ENCODE results near the gene GAREM2. TPM values are rescaled to one million over a fixed set of nuclear protein-coding genes. Genes with fewer than 3 reads are reported as not detected.
"Not testable (repeated sequence)": the region's sequence is repeated elsewhere in the genome, so short reads cannot be mapped to it uniquely, and the experiment has no call there.

Gene GAREM2
- total RNA-seq, 2 experiments from 2014 or later: 1.6 to 3.5 TPM

DNA sequence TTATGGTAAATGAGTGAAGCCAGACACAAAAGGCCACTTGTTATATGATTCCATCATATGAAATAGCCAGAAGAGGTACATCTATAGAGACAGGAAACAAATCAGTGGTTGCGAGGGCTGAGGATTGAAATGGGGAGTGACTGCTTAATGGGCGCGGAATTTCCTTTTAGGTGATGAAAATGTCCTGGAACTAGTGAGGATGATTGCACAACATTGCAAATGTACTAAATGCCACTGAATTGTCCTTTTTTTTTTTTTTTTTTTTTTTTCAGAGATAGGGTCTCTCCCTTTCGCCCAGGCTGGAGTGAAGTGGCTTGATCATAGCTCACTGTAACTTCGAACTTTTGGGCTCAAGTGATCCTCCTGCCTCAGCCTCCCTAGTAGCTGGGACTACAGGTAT, 15.3 kb upstream of the GAREM2 start:
- H3K36me3 Mint-ChIP-seq (ENCODE audit: low read depth): no peaks in the 10 kb centered on the region
- H3K4me1 Mint-ChIP-seq: no peaks in the 10 kb centered on the region
- H3K9me3 Mint-ChIP-seq: no peaks in the 10 kb centered on the region
- CTCF ChIA-PET: no interaction called here
- H3K27me3 Mint-ChIP-seq: peaks cover 13% of the 10 kb centered on the region
- no peak overlapping the region for H3K27ac Mint-ChIP-seq
- DNase-seq: no peak
- POLR2A ChIA-PET: no interaction called here
- no peak overlapping the region for H3K4me3 Mint-ChIP-seq

DNA sequence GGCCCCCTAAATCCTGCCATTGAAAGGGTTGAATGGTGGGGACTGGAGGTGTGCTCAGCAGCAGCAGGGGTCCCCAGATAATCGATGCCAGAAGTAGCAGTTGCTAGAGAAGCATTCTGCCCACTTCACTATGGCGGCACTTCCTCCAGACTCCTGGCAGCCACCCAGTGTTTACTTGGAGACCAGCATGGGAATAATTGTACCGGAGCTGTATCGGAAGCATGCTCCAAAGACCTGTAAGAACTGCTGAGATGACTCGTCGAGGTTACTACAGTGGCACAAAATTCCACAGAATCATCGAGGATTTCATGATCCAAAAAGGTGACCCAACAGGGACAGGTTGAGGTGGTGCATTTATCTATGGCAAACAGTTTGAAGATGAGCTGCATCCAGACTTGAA, 11.0 kb upstream of the GAREM2 start:
- peaks cover 4% of the 10 kb centered on the region for H3K27me3 Mint-ChIP-seq
- H3K4me1 Mint-ChIP-seq: no peaks in the 10 kb centered on the region
- no peaks in the 10 kb centered on the region for H3K9me3 Mint-ChIP-seq

DNA sequence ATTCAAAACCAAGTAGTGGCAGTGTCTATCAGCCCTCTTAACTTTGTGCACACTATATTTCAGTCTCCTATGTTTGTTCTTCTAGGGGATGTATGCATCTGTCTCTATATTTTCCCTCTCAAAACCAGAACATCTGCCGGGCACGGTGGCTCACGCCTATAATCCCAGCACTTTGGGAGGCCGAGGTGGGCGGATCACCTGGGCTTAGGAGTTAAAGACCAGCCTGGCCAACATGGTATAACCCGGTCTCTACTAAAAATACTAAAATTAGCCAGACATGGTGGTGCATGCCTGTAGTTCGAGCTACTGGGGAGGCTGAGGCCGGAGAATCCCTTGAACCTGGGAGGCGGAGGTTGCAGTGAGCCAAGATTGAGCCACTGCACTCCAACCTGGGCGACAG, 9.9 kb upstream of the GAREM2 start:
- CTCF ChIA-PET: no interaction called here
- H3K4me1 Mint-ChIP-seq: no peaks in the 10 kb centered on the region
- no peaks in the 10 kb centered on the region for H3K9me3 Mint-ChIP-seq
- DNase-seq: no peak
- no peaks in the 10 kb centered on the region for H3K36me3 Mint-ChIP-seq (ENCODE audit: low read depth)
- peaks cover 5% of the 10 kb centered on the region for H3K27me3 Mint-ChIP-seq
- POLR2A ChIA-PET: no interaction called here
- H3K27ac Mint-ChIP-seq: no peak overlapping the region
- H3K4me3 Mint-ChIP-seq: no peak overlapping the region

More for the DNA sequence above, 11.0 kb upstream of the GAREM2 start:
- peak; percentile 5 for DNase-seq
- H3K27ac Mint-ChIP-seq: no peak overlapping the region
- CTCF ChIA-PET: no interaction called here
- H3K36me3 Mint-ChIP-seq (ENCODE audit: low read depth): no peaks in the 10 kb centered on the region
- no peak overlapping the region for H3K4me3 Mint-ChIP-seq
- POLR2A ChIA-PET: no interaction called here

DNA sequence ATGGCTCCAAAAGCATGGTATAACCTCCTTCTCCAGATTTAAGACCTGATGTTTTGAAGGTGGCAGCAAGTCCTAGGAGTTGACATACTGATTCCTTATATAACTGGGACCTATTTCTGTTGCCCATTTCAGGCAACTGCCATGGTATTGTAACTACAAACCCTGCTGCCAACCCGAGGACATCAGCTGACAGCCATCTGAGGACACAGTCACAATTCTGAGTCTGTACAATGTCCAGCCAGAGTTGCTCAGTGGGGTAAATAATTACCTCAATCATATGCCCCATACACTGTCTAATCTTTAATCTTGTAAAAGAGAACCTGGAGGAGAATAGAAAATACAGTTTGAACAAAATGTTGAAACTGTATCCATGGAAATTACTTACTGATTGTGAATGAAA, 8.7 kb upstream of the GAREM2 start:
- Mint-ChIP-seq H3K36me3 (ENCODE audit: low read depth) (no peaks in the 10 kb centered on the region), H3K4me3 (no peak overlapping the region), H3K9me3 (no peaks in the 10 kb centered on the region), H3K27ac (no peak overlapping the region), H3K27me3 (peaks cover 6% of the 10 kb centered on the region), H3K4me1 (no peaks in the 10 kb centered on the region)
- POLR2A ChIA-PET: no interaction called here
- CTCF ChIA-PET: no interaction called here
- DNase-seq: no peak

DNA sequence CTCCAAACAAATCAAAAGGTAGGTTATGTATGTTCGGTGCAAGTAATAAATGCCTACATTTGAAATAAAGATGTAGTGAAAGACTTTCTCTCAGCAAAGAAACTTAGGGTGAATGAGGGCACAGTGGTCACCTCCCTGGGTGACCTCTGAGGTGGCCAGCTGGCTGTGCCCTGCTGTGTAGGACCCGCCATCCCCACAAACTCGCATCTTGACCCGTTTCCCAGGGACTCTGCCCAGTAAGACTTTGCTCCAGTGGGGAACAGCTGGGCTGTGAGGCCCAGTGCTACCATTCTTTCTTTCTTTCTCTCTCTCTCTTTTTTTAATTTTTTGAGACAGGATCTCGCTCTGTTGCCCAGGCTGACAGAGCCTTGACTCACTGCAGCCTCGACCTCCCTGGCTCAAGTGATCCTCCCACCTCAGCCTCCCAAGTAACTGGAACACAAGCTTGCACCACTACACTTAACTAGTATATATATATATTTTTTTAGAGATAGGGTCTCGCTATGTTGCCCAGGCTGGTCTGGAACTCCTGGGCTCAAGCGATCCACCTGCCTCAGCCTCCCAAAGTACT, 8.2 kb upstream of the GAREM2 start:
- Mint-ChIP-seq H3K9me3 (no peaks in the 10 kb centered on the region), H3K4me3 (no peak overlapping the region), H3K27me3 (peaks cover 11% of the 10 kb centered on the region), H3K36me3 (ENCODE audit: low read depth) (no peaks in the 10 kb centered on the region), H3K4me1 (no peaks in the 10 kb centered on the region), H3K27ac (no peak overlapping the region)
- ChIA-PET CTCF (interaction anchor here (0.7 kb wide), 1 partner anchor 174 kb away, joined by 3 read pairs; no protein-coding TSS in a partner anchor), POLR2A (no interaction called here)
- no peak for DNase-seq

DNA sequence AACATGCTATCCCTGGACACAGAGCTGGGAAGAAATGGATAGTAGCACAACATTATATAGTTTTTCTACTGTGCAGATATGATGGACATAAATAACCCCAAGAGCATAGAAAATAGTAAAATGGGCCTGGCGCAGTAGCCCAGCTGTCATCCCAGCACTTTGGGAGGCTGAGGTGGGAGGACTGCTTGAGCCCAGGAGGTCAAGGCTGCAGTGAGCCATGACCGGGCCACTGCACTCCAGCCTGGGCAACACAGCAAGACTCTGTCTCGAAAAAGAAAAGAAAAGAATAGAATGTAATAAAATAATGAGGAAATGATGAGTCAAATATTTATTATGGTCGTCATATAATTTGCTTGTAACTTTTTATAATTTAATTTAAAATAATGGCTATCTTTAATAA, 7.5 kb upstream of the GAREM2 start:
- Mint-ChIP-seq H3K4me3 (no peak overlapping the region), H3K27ac (no peak overlapping the region), H3K36me3 (ENCODE audit: low read depth) (no peaks in the 10 kb centered on the region), H3K27me3 (peaks cover 14% of the 10 kb centered on the region), H3K9me3 (no peaks in the 10 kb centered on the region), H3K4me1 (no peaks in the 10 kb centered on the region)
- DNase-seq: no peak
- ChIA-PET CTCF (interaction anchor here (0.7 kb wide), 1 partner anchor 175 kb away, joined by 3 read pairs; no protein-coding TSS in a partner anchor), POLR2A (no interaction called here)

DNA sequence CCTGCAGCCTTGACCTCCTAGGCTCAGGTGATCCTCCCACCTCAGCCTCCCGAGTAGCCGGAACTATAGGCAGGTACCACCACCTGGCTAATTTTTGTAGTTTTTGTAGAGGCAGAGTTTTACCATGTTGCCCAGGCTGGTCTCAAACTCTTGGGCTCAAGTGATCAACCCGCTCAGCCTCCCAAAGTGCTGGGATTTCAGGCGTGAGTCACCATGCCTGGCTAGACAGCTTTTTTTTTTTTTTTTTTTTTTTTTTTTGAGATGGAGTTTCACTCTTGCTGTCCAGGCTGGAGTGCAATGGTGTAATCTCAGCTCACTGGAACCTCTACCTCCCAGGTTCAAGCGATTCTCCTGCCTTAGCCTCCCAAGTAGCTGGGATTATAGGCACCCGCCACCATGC, 6.3 kb upstream of the GAREM2 start:
- H3K4me3 Mint-ChIP-seq; H3K4me1 Mint-ChIP-seq; H3K9me3 Mint-ChIP-seq; H3K27ac Mint-ChIP-seq; H3K36me3 Mint-ChIP-seq (ENCODE audit: low read depth); DNase-seq: not testable (repeated sequence)
- ChIA-PET POLR2A (interaction anchor here (1.3 kb wide), 1 partner anchor 18 kb away, joined by 3 read pairs; no protein-coding TSS in a partner anchor), CTCF (interaction anchor here (0.7 to 2.5 kb wide), 3 partner anchors 18 to 331 kb away, joined by 3 to 9 read pairs (median 4); partner anchors contain the start of gene ASXL2)
- H3K27me3 Mint-ChIP-seq: peaks cover 22% of the 10 kb centered on the region

DNA sequence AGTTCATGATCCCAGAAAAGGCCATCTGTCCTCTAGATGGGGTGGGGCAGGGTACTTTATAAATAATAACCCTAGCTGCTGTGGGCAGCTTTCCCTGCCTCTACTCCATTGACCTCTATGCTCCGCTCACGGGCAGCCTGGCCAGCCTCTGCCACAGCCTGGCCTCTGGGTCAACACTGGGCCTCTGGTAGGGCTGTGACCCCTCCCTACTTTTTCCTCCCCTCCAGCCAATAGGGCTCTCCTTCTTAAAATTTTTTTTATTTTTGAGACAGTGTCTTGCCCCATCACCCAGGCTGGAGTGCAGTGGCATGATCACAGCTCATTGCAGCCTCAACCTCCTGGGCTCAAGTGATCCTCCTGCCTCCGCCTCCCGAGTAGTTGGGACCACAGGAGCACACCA, 4.1 kb upstream of the GAREM2 start:
- no peak for DNase-seq
- Mint-ChIP-seq H3K9me3 (no peaks in the 10 kb centered on the region), H3K4me3 (no peak overlapping the region), H3K4me1 (peaks cover 10% of the 10 kb centered on the region), H3K36me3 (ENCODE audit: low read depth) (peaks cover 3% of the 10 kb centered on the region), H3K27ac (no peak overlapping the region), H3K27me3 (peaks cover 31% of the 10 kb centered on the region)
- POLR2A ChIA-PET: no interaction called here
- CTCF ChIA-PET: interaction anchor here (1.3 to 2.5 kb wide), 2 partner anchors 15 to 29 kb away, joined by 3 to 9 read pairs; no protein-coding TSS in a partner anchor

DNA sequence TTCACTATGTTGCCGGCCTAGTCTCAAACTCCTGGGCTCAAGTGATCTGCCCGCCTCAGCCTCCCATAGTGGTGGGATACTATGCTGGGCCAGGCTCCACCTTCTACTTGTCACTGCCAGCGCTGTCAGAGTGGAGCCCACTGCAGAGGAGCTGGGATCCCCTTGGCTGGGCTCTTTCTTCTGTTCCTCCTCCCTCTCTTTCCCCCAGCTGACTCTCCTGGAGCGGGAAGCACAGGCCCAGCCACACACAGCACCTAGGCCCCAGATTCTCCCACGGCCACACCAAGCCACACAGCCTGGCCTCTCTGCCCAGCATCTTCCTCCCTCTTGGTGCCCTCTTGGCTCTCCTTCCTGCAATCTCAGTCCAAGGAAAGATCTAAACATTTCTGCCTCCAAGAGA, 3.7 kb upstream of the GAREM2 start:
- Mint-ChIP-seq H3K9me3 (no peaks in the 10 kb centered on the region), H3K27me3 (peaks cover 32% of the 10 kb centered on the region), H3K27ac (no peak overlapping the region), H3K4me1 (peaks cover 10% of the 10 kb centered on the region), H3K4me3 (no peak overlapping the region), H3K36me3 (ENCODE audit: low read depth) (peaks cover 3% of the 10 kb centered on the region)
- POLR2A ChIA-PET: interaction anchor here (1.4 kb wide), 1 partner anchor 16 kb away, joined by 4 read pairs; no protein-coding TSS in a partner anchor
- DNase-seq: no peak
- CTCF ChIA-PET: interaction anchor here (1.3 to 2.5 kb wide), 2 partner anchors 15 to 29 kb away, joined by 3 to 9 read pairs; no protein-coding TSS in a partner anchor

DNA sequence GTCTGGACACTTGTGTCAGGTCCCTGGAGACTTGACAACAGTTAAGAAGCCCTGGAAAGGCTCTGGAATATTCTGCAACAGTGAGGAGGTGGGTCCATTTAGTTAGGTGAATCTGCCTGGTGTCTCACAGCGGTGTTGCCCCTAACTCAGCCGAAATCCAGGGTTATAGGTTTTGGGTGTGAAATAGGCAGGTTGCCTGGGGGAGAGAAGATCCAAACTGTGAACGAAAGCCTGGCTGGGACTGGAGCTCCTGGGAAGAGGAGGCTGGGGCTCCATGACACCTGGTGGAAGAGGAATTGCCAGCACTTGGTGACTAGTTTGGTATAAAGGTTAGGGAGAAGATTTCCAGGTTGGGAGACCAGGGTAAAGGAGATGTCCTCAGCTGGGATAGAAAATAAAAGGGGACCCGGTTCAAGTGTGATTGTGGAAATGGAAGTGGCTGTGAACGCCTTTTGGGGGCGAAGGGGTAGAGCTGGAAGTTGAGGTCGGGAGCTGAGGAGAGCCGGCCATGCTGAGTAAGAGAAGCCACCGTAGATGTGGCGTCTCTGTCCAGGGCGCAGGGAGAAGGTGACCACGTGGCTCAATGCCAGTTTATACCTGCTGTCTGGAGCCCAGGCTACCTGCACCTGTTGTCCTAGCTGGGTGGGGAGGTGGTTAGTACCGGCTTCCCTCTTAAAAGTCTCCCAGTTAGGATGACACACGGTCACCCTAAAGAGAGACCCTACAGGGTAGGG, 3.0 kb upstream of the GAREM2 start:
- CTCF ChIA-PET: interaction anchor here (1.2 to 1.3 kb wide), 2 partner anchors 15 to 28 kb away, joined by 3 read pairs; no protein-coding TSS in a partner anchor
- Mint-ChIP-seq H3K27me3 (peaks cover 37% of the 10 kb centered on the region), H3K27ac (no peak overlapping the region), H3K4me3 (no peak overlapping the region), H3K4me1 (peaks cover 14% of the 10 kb centered on the region), H3K9me3 (no peaks in the 10 kb centered on the region), H3K36me3 (ENCODE audit: low read depth) (peaks cover 3% of the 10 kb centered on the region)
- DNase-seq: no peak
- POLR2A ChIA-PET: interaction anchor here (1.4 kb wide), 1 partner anchor 15 kb away, joined by 4 read pairs; no protein-coding TSS in a partner anchor

DNA sequence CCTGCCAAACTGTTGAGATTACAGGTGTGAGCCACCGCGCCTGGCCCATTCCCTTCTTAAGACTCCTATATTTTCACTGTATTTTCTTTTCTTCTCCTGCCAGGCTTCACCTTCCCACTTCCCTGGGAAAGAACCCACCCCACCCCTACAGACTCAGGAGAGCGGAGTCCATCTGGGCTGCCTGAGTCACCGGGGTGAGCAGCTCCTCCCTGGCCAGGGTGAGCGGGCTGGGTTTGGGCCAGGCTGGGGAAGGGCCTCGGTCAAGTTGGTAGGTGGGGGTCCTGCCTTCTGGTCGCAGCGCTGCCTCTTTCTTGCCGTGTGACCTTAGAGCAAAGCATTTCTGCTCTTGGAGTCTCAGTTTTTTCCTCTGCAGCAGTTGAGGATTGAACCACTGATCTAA, 2.1 kb upstream of the GAREM2 start:
- Mint-ChIP-seq H3K4me3 (no peak overlapping the region), H3K27ac (no peak overlapping the region), H3K4me1 (peaks cover 14% of the 10 kb centered on the region), H3K9me3 (no peaks in the 10 kb centered on the region), H3K36me3 (ENCODE audit: low read depth) (peaks cover 3% of the 10 kb centered on the region), H3K27me3 (peaks cover 40% of the 10 kb centered on the region)
- POLR2A ChIA-PET: interaction anchor here (1.0 to 1.4 kb wide), 2 partner anchors 10 to 14 kb away, joined by 3 to 4 read pairs; no protein-coding TSS in a partner anchor
- CTCF ChIA-PET: interaction anchor here (1.2 kb wide), 1 partner anchor 14 kb away, joined by 3 read pairs; no protein-coding TSS in a partner anchor
- DNase-seq: no peak

DNA sequence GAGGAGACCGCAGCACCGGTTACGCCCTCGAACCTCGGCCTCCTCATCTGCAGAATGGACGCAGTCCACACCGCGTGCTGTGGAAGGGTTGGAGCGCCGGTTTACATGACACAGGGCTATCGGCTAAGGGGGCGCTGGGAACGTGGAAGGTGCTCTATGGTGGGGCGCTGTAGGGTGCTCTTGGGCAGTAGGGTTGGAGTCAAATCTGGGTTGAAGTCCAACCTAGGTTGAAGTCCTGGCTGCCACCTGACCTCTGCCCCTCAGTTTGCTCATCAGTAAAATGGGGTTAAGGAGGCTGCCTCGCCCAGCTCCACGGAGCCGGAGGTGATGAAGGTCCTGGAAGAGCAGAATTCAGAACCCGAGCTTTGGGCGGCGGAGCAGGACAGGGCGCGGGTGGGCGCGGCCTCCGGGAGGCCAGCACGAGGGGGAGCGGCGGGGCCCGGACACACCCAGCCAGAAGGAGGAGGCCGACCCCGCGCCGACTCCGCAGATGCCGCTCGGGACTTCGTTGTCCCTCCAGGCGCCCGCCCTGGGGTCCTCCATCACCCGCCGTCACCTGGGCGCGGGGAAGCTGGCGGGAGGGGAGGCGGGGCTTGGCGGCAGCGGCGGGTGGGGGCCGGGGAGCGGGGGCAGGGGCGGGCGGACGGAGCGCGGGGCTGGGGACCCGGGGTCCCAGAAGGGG, 558 bp upstream of the GAREM2 start:
- Mint-ChIP-seq H3K9me3 (no peaks in the 10 kb centered on the region), H3K4me1 (peaks cover 14% of the 10 kb centered on the region), H3K36me3 (ENCODE audit: low read depth) (peaks cover 3% of the 10 kb centered on the region), H3K4me3 (peak overlapping the region; percentile 62), H3K27me3 (peaks cover 44% of the 10 kb centered on the region), H3K27ac (no peak overlapping the region)
- POLR2A ChIA-PET: no interaction called here
- CTCF ChIA-PET: interaction anchor here (0.7 to 0.8 kb wide), 2 partner anchors 12 to 45 kb away, joined by 3 to 4 read pairs; no protein-coding TSS in a partner anchor
- no peak for DNase-seq
